Calu3 (cell line): ENCODE data around the gene KCNQ4. TPM values are rescaled to one million over a fixed set of nuclear protein-coding genes. Genes with fewer than 3 reads are reported as not detected.

ENCODE experiments used
- BruUV-seq: library from RNA; stranded (reverse); fragments of 400-500 nt; replicated peaks from 2 replicates; lab custom pipeline; 2021; lab: Mats Ljungman, UMichigan
- CTCF ChIA-PET: fragments of 300-600 bp; sonication (Branson Sonifier 250); formaldehyde crosslinking; loops from one replicate; lab custom pipeline; 2022; ENCODE audit warnings: antibody characterized with exemption; lab: Charles Lee
- DNase-seq: peaks from one replicate; pipeline ENCODE4 v3.0.0; 2022
- H3K27ac Mint-ChIP-seq: one replicate; pipeline ENCODE4 v1.8.0; 2022; ENCODE audit warnings: mixed read lengths; ENCODE audit not compliant: unreplicated experiment
- H3K27me3 Mint-ChIP-seq: one replicate; pipeline ENCODE4 v1.8.0; 2022; ENCODE audit warnings: mixed read lengths; ENCODE audit not compliant: unreplicated experiment
- H3K36me3 Mint-ChIP-seq: one replicate; pipeline ENCODE4 v1.8.0; 2022; ENCODE audit warnings: mild to moderate bottlenecking, moderate library complexity, mixed read lengths; ENCODE audit not compliant: insufficient read depth, unreplicated experiment
- H3K4me1 Mint-ChIP-seq: one replicate; pipeline ENCODE4 v1.8.0; 2022; ENCODE audit warnings: mild to moderate bottlenecking, low read depth, mixed read lengths; ENCODE audit not compliant: unreplicated experiment
- H3K4me3 Mint-ChIP-seq: one replicate; pipeline ENCODE4 v1.8.0; 2022; ENCODE audit warnings: mild to moderate bottlenecking, low read depth, moderate library complexity, mixed read lengths; ENCODE audit not compliant: unreplicated experiment
- H3K9me3 Mint-ChIP-seq: one replicate; pipeline ENCODE4 v1.8.0; 2022; ENCODE audit warnings: low read depth, mixed read lengths; ENCODE audit not compliant: unreplicated experiment
- CTCF ChIP-seq: fragments of 200-600 bp; IDR thresholded peaks from one replicate; pipeline ENCODE4 v1.8.0; 2022; ENCODE audit warnings: antibody characterized with exemption; ENCODE audit not compliant: unreplicated experiment
- intact Hi-C: fragments of 100-400 bp; cut with micrococcal nuclease; formaldehyde crosslinking; loops from one replicate; pipeline ENCODE4 v1.10.0; 2022; ENCODE audit not compliant: unreplicated experiment
- total RNA-seq: library from RNA; stranded (reverse); gene quantifications from 2 replicates; pipeline ENCODE4 v1.2.3, GENCODE V29; 2022

KCNQ4 gene
- total RNA-seq, 1 experiment from 2014 or later: 0.92 TPM

GRCh38 chr1:40788561-40789341, 5.2 kb downstream of the KCNQ4 start:
- H3K4me1 Mint-ChIP-seq: no peaks in the 10 kb centered on the region
- H3K36me3 Mint-ChIP-seq: peaks cover 10% of the 10 kb centered on the region
- H3K27ac Mint-ChIP-seq: no peak overlapping the region
- no peaks in the 10 kb centered on the region for H3K9me3 Mint-ChIP-seq
- CTCF ChIA-PET: interaction anchor here (0.6 kb wide), 1 partner anchor 328 kb away, joined by 7 read pairs; no protein-coding TSS in a partner anchor
- intact Hi-C loops: no loop called here
- H3K4me3 Mint-ChIP-seq: no peak overlapping the region
- BruUV-seq: no TSS peak
- peaks cover 71% of the 10 kb centered on the region for H3K27me3 Mint-ChIP-seq
- DNase-seq: no peak
- TF ChIP-seq CTCF: no peak

- H3K27ac Mint-ChIP-seq: no peak overlapping the region
- TF ChIP-seq CTCF: no peak
- intact Hi-C loops: no loop called here
- H3K4me3 Mint-ChIP-seq: no peak overlapping the region
- no TSS peak for BruUV-seq
- no peaks in the 10 kb centered on the region for H3K9me3 Mint-ChIP-seq
- H3K27me3 Mint-ChIP-seq: peaks cover 71% of the 10 kb centered on the region
- no peaks in the 10 kb centered on the region for H3K4me1 Mint-ChIP-seq
- peaks cover 8% of the 10 kb centered on the region for H3K36me3 Mint-ChIP-seq
- CTCF ChIA-PET: no interaction called here
- DNase-seq: no peak
Observed at GRCh38 chr1:40789342-40789598, 5.7 kb downstream of the KCNQ4 start.

- CTCF ChIA-PET: no interaction called here
- H3K4me1 Mint-ChIP-seq: no peaks in the 10 kb centered on the region
- no TSS peak for BruUV-seq
- peaks cover 67% of the 10 kb centered on the region for H3K27me3 Mint-ChIP-seq
- intact Hi-C loops: no loop called here
- H3K9me3 Mint-ChIP-seq: no peaks in the 10 kb centered on the region
- no peak for DNase-seq
- TF ChIP-seq CTCF: no peak
- H3K4me3 Mint-ChIP-seq: no peak overlapping the region
- H3K27ac Mint-ChIP-seq: no peak overlapping the region
- peaks cover 2% of the 10 kb centered on the region for H3K36me3 Mint-ChIP-seq
Observed at GRCh38 chr1:40789661-40790430, 6.3 kb downstream of the KCNQ4 start.

GRCh38 chr1:40792036-40792435, 8.4 kb downstream of the KCNQ4 start:
- no peak overlapping the region for H3K4me3 Mint-ChIP-seq
- BruUV-seq: no TSS peak
- no peak for DNase-seq
- no peaks in the 10 kb centered on the region for H3K9me3 Mint-ChIP-seq
- H3K27me3 Mint-ChIP-seq: peaks cover 64% of the 10 kb centered on the region
- no peaks in the 10 kb centered on the region for H3K4me1 Mint-ChIP-seq
- no peaks in the 10 kb centered on the region for H3K36me3 Mint-ChIP-seq
- no peak for TF ChIP-seq CTCF
- no peak overlapping the region for H3K27ac Mint-ChIP-seq
- CTCF ChIA-PET: no interaction called here
- intact Hi-C loops: no loop called here
